Natural killer cell (primary cell): ENCODE measurements around the gene LTB4R. TPM values are rescaled to one million over a fixed set of nuclear protein-coding genes. Genes with fewer than 3 reads are reported as not detected.

Source experiments
- ATAC-seq, 3 donors: fragments of 150-1000 bp in 2 of 3; fragments of 200-7000 bp in 1 of 3; cut with Tn5 transposase; 1 replicate in 1 of 3; 2 replicates in 2 of 3; pipeline ENCODE4 v1.10.0; 2021; ENCODE audit warnings: mild to moderate bottlenecking in 2 of 3, moderate library complexity in 2 of 3
- DNase-seq, 2 donors: peaks; one replicate each; pipeline versions ENCODE4 v3.0.0 to v3.0.0-alpha.2; 2013 to 2021; ENCODE audit warnings: mixed read lengths in 1 of 2
- H3K27ac ChIP-seq: one replicate; pipeline ENCODE4 v1.5.1; 2013; ENCODE audit warnings: mild to moderate bottlenecking, low read length
- H3K27me3 ChIP-seq: one replicate; pipeline ENCODE4 v1.6.1; 2013; ENCODE audit warnings: low read length; ENCODE audit not compliant: control insufficient read depth, insufficient read depth
- H3K36me3 ChIP-seq: one replicate; pipeline ENCODE4 v1.6.1; 2013; ENCODE audit warnings: low read length; ENCODE audit not compliant: control insufficient read depth, insufficient read depth
- H3K4me1 ChIP-seq: one replicate; pipeline ENCODE4 v1.6.1; 2013; ENCODE audit warnings: low read length; ENCODE audit not compliant: control insufficient read depth, insufficient read depth
- H3K4me3 ChIP-seq: one replicate; pipeline ENCODE4 v1.5.1; 2013; ENCODE audit warnings: low read length
- H3K9me3 ChIP-seq: one replicate; pipeline ENCODE4 v1.6.1; 2013; ENCODE audit warnings: low read length; ENCODE audit not compliant: control insufficient read depth, insufficient read depth
- H3K27ac Mint-ChIP-seq, 2 donors: one replicate each; pipeline ENCODE4 v1.8.0; 2022; ENCODE audit warnings: mild to moderate bottlenecking in 2 of 2, mixed read lengths in 2 of 2, moderate library complexity in 1 of 2
- H3K27me3 Mint-ChIP-seq, 2 donors: one replicate each; pipeline ENCODE4 v1.8.0; 2022; ENCODE audit warnings: low read depth in 2 of 2, mixed read lengths in 2 of 2
- H3K36me3 Mint-ChIP-seq: one replicate; pipeline ENCODE4 v1.8.0; 2022; ENCODE audit warnings: mixed read lengths
- H3K4me1 Mint-ChIP-seq, 2 donors: one replicate each; pipeline ENCODE4 v1.8.0; 2022; ENCODE audit warnings: mixed read lengths in 2 of 2
- H3K4me3 Mint-ChIP-seq: one replicate; pipeline ENCODE4 v1.8.0; 2022; ENCODE audit warnings: mild to moderate bottlenecking, moderate library complexity, mixed read lengths
- H3K9me3 Mint-ChIP-seq, 2 donors: one replicate each; pipeline ENCODE4 v1.8.0; 2022; ENCODE audit warnings: mixed read lengths in 2 of 2
- CTCF ChIP-seq: fragments of 200-600 bp; IDR thresholded peaks from one replicate; pipeline ENCODE4 v1.8.0; 2022; ENCODE audit warnings: antibody characterized with exemption
- WGBS: methylation state at CpG from one replicate; pipeline ENCODE4 v1.1.7; 2013; ENCODE audit warnings: missing lambda C conversion rate; ENCODE audit not compliant: insufficient coverage; 5-methylcytosine and 5-hydroxymethylcytosine counted together
- intact Hi-C: fragments of 100-400 bp; cut with micrococcal nuclease; formaldehyde crosslinking; loops from one replicate; pipeline ENCODE4 v1.14.2; 2022
- total RNA-seq, 4 donors: library from RNA; stranded (reverse); fragments of 120-200 nt in 1 of 4; gene quantifications; one replicate each; pipeline versions ENCODE4 v1.2.3 to v1.2.4, GENCODE V29; 2013 to 2022

LTB4R gene
- total RNA-seq, 3 donors from 2014 or later (not counting 1 experiment from before 2014, with no cell fraction given) = 33.5 to 55.7 (median 49.7) TPM

- H3K27ac ChIP-seq = peak overlapping the region; percentile 30
- peaks cover 31% of the 10 kb centered on the region for H3K36me3 ChIP-seq
- H3K9me3 ChIP-seq = no peaks in the 10 kb centered on the region
- no peaks in the 10 kb centered on the region for H3K27me3 Mint-ChIP-seq
- ATAC-seq (peak; percentile 74 to 85 (median 76)), DNase-seq (peak; percentile 62 to 90)
- H3K4me3 ChIP-seq = no peak overlapping the region
- peak; percentile 76 for TF ChIP-seq CTCF
- H3K36me3 Mint-ChIP-seq = peaks cover 5% of the 10 kb centered on the region
- H3K27me3 ChIP-seq = no peaks in the 10 kb centered on the region
- intact Hi-C loops = loop anchor here (2.0 kb wide), 1 partner anchor 80 kb away; the partner anchor contains the start of gene MDP1
- 78% methylated on average over 12 of the region's 12 CpGs for WGBS
- H3K4me3 Mint-ChIP-seq = peak overlapping the region; percentile 10
- H3K9me3 Mint-ChIP-seq = no peaks in the 10 kb centered on the region
- peaks cover 34 to 46% of the 10 kb centered on the region in 2 donors for H3K4me1 Mint-ChIP-seq
- peak overlapping the region; percentile 58 to 63 for H3K27ac Mint-ChIP-seq
- peaks cover 25% of the 10 kb centered on the region for H3K4me1 ChIP-seq
These were observed 14.8 kb upstream of the LTB4R start for GRCh38 chr14:24296341-24297157.

GRCh38 chr14:24297190-24297964, 13.9 kb upstream of the LTB4R start:
- intact Hi-C loops = loop anchor here (2.0 kb wide), 1 partner anchor 81 kb away; the partner anchor contains the start of gene MDP1
- Histone ChIP-seq H3K4me1 (peaks cover 25% of the 10 kb centered on the region), H3K36me3 (peaks cover 31% of the 10 kb centered on the region), H3K9me3 (no peaks in the 10 kb centered on the region), H3K4me3 (no peak overlapping the region), H3K27me3 (no peaks in the 10 kb centered on the region), H3K27ac (peak overlapping the region; percentile 30)
- peak; percentile 4 for TF ChIP-seq CTCF
- Mint-ChIP-seq H3K27me3 (no peaks in the 10 kb centered on the region), H3K9me3 (no peaks in the 10 kb centered on the region), H3K27ac (peak overlapping the region; percentile 58 to 63), H3K36me3 (peaks cover 5% of the 10 kb centered on the region), H3K4me1 (peaks cover 42 to 54% of the 10 kb centered on the region in 2 donors), H3K4me3 (peak overlapping the region; percentile 10)
- ATAC-seq (no peak), DNase-seq (peak in 1 of 2 donors; percentile 49)
- WGBS = 52% methylated on average over 5 of the region's 5 CpGs

DNA sequence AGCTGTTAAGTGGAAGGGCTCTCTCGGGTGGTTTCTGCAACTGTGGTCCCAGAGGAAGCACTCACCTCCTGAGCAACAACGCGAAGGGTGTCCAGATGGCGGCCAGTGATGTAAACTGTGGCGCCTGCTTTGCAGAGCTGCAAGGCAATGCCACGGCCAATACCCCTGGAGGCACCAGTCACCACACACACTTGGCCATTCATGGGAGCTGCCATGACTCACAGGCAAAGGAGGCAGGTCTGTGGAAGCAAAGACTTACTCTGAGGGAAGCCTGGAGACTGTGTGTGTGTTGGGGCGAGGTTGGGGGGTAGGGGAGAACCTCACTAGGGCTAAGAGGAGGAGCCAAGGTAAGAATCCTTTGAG, 12.4 kb upstream of the LTB4R start:
- Mint-ChIP-seq H3K4me1 (peaks cover 42 to 55% of the 10 kb centered on the region in 2 donors), H3K9me3 (no peaks in the 10 kb centered on the region), H3K27me3 (no peaks in the 10 kb centered on the region), H3K27ac (peak overlapping the region; percentile 91 to 92), H3K36me3 (peaks cover 5% of the 10 kb centered on the region), H3K4me3 (peak overlapping the region; percentile 91)
- ATAC-seq = peak in 1 of 3 donors; percentile 2
- H3K27me3 ChIP-seq = no peaks in the 10 kb centered on the region
- H3K9me3 ChIP-seq = no peaks in the 10 kb centered on the region
- peaks cover 25% of the 10 kb centered on the region for H3K4me1 ChIP-seq
- intact Hi-C loops = loop anchor here (1.0 to 2.0 kb wide), 4 partner anchors 28 to 184 kb away; partner anchors contain the start of genes IPO4 and RABGGTA
- H3K4me3 ChIP-seq = peak overlapping the region; percentile 51
- peak in 1 of 2 donors; percentile 23 for DNase-seq
- peaks cover 39% of the 10 kb centered on the region for H3K36me3 ChIP-seq
- 56% methylated on average over 7 of the region's 7 CpGs for WGBS
- peak overlapping the region; percentile 61 for H3K27ac ChIP-seq
- TF ChIP-seq CTCF = no peak
